Effector memory CD4-positive, alpha-beta T cell (primary cell): ENCODE results near the gene WDR55.
A peak's percentile ranks its signal among the peaks of the same experiment; 100 is the strongest.

Experiments used
- DNase-seq, 3 donors: peaks; one replicate each; pipeline ENCODE4 v3.0.0-alpha.2; 2020
- H3K27ac ChIP-seq: 2 replicates; pipeline ENCODE4 v1.7.0; 2013; ENCODE audit warnings: mild to moderate bottlenecking, low read length, moderate library complexity; ENCODE audit not compliant: insufficient read depth, poor library complexity, severe bottlenecking
- H3K27me3 ChIP-seq: replicated peaks from 2 replicates; pipeline ENCODE4 v1.7.0; 2013; ENCODE audit warnings: mild to moderate bottlenecking, low read length; ENCODE audit not compliant: insufficient read depth, control insufficient read depth, poor library complexity, severe bottlenecking
- H3K36me3 ChIP-seq: 2 replicates; pipeline ENCODE4 v1.7.0; 2013; ENCODE audit warnings: mild to moderate bottlenecking, low read length, moderate library complexity; ENCODE audit not compliant: control insufficient read depth, insufficient read depth
- H3K4me1 ChIP-seq: 2 replicates; pipeline ENCODE4 v1.7.0; 2013; ENCODE audit warnings: low read length, mild to moderate bottlenecking; ENCODE audit not compliant: control insufficient read depth, insufficient read depth, poor library complexity, severe bottlenecking
- H3K4me3 ChIP-seq: 2 replicates; pipeline ENCODE4 v1.7.0; 2013; ENCODE audit warnings: low read length, low read depth, mild to moderate bottlenecking; ENCODE audit not compliant: insufficient read depth, poor library complexity, severe bottlenecking
- H3K9me3 ChIP-seq: 2 replicates; pipeline ENCODE4 v1.7.0; 2013; ENCODE audit warnings: mild to moderate bottlenecking, low read length, moderate library complexity; ENCODE audit not compliant: control insufficient read depth

Gene WDR55

DNA sequence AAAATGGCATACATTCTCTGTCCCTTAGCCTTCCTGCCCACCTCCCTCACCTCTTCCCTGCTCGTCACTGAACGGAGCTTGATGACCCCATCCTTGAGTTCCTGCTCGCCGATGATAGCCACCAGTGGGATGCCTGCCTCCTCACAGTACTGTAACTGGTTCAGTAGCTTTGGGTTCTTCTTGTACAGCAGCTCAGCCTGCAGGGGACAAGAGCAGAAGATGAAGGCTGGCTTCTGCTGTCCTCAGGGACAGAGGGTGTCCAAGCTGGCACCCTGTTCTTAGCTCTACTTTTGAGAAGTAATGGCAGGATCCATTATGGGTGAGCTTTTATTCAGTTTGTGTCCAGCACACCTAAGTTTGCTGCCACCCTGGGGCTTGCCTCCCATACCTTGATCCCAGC, 9.9 kb downstream of the WDR55 start:
- Histone ChIP-seq H3K27ac (no peak overlapping the region), H3K27me3 (no peaks in the 10 kb centered on the region), H3K4me1 (no peaks in the 10 kb centered on the region), H3K4me3 (no peak overlapping the region), H3K9me3 (no peaks in the 10 kb centered on the region), H3K36me3 (peaks cover 76% of the 10 kb centered on the region)
- DNase-seq: no peak

DNA sequence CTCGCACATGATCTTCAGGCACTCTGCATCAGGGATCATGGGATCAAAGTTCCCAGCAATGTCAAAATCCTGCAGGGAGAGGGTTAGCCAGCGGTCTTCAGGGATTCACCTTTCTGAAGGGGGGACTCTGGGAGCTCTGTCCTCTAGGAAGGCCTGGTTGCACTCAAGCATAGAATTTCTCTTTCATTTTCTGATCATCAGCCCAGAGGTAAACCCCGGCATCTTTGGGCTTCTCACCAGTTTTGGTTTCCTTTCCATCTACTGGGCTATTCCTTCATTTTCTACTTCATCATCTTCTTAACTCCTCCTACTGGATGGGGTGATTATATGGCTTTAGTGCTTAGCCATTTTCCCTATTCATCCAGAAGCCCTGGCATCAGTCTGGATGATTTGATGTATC, 13.2 kb downstream of the WDR55 start:
- H3K36me3 ChIP-seq: peaks cover 78% of the 10 kb centered on the region
- H3K27me3 ChIP-seq: no peaks in the 10 kb centered on the region
- H3K27ac ChIP-seq: no peak overlapping the region
- no peaks in the 10 kb centered on the region for H3K9me3 ChIP-seq
- DNase-seq: no peak
- H3K4me1 ChIP-seq: no peaks in the 10 kb centered on the region
- no peak overlapping the region for H3K4me3 ChIP-seq

DNA sequence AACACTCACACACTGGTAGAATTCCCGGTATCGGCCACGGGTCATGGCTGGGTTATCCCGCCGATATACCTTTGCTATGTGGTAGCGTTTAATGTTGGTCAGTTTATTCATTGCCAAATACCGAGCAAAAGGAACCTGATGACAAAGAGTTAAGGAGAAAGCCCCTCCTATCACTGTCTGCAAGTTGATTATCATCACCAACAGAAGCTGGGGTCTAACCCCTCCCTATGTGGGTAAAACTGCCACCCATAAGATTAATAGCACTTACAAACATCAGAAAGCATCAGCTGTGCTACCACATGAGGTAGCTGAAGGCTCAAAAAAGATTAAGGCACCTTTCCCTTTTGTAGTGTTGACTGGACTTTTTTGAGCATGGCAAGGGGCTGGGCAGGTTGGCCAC, 14.3 kb downstream of the WDR55 start:
- Histone ChIP-seq H3K9me3 (no peaks in the 10 kb centered on the region), H3K27me3 (no peaks in the 10 kb centered on the region), H3K4me1 (no peaks in the 10 kb centered on the region), H3K36me3 (peaks cover 69% of the 10 kb centered on the region), H3K27ac (no peak overlapping the region), H3K4me3 (no peak overlapping the region)
- DNase-seq: no peak

DNA sequence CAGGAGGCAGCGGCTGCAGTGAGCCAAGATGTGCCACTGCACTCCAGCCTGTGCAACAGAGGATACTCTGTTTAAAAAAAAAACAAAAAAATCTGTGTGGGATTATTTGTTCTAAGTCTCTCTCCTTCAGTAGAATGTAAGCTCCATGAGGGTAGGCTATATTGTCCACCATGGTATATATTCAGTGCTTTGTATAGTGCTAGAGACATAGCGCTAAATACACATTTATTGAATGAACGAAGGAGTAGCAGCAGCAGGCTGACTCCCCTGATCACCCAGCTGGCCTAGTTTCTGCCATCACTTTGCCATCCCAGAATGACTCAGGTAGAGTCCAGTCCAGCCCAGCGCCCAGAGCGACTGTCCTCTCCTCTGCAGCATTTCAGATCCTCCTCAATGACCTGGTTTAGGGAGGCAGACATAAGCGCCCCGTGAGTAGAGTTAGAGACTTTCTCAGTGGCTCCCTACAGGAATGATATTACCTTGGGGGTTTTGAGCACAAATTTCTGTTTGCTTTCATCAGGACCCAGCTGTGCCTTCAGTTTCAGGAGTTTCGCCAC, 25.8 kb downstream of the WDR55 start:
- H3K27ac ChIP-seq: peak overlapping the region; percentile 72
- H3K4me1 ChIP-seq: peaks cover 6% of the 10 kb centered on the region
- H3K4me3 ChIP-seq: peak overlapping the region; percentile 64
- peaks cover 17% of the 10 kb centered on the region for H3K36me3 ChIP-seq
- H3K9me3 ChIP-seq: no peaks in the 10 kb centered on the region
- DNase-seq: no peak
- no peaks in the 10 kb centered on the region for H3K27me3 ChIP-seq

DNA sequence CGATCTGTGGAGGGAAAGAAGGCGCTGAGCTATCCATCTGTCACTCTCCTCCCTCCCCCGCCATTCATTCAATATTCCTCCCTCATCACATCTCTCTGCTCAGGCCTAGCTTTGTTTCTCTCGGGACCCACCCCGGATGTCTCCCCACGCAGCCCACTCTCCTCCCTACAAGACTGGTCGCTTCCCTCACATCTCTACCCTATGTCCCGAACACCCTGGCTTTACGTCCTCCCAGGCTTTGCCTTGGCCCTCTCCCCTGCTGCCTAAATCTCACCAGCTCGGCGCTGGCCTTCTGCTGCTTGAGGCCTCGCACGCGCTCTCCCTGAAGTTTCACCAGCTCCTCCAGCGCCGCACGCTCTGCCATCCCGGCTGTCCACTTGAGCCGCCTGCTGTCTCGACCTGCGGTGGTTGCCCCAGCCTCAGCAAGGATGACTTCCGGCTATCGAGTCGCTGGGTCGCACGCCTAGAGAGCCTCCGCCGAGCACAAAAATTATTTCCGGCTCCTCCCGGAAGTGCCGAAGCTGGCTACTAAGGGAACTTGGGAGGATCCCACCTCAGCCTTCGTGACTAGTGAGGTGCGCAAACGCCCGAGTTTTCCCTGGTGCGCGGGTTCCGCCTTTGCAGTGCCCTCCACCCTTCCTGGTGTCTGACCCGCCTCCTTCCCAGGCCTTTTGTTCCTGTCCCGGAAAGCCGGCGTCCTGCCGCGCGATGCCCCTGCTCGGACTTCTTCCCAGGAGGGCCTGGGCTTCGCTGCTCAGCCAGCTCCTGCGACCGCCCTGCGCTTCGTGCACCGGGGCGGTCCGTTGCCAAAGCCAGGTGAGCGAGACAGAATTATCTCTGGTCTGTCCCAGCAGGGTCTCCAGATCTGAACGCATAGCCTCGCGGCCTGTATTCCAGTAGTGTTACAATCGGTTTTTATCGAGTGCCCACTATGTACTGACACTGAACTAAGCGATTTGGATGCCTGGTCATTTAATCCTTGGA, 26.5 kb downstream of the WDR55 start, which contains the start of the genes HARS1 and HARS2:
Gene HARS1, minus strand, starts transcription at position 430 of the 984 bp plus-strand sequence. Its CDS starts 66 bp downstream, at position 364.
Gene HARS2, plus strand, starts transcription at position 515 of the 984 bp plus-strand sequence. Its CDS starts 194 bp downstream, at position 709.
- DNase-seq: peak; percentile 69 to 80 (median 76)
- peak within 1 kb of the TSS; percentile 64 for H3K4me3 ChIP-seq
- peaks cover 25% of the 10 kb centered on the region for H3K36me3 ChIP-seq
- peak within 1 kb of the TSS; percentile 72 for H3K27ac ChIP-seq
- no peaks in the 10 kb centered on the region for H3K9me3 ChIP-seq
- H3K4me1 ChIP-seq: peaks cover 6% of the 10 kb centered on the region
- H3K27me3 ChIP-seq: no peaks in the 10 kb centered on the region

DNA sequence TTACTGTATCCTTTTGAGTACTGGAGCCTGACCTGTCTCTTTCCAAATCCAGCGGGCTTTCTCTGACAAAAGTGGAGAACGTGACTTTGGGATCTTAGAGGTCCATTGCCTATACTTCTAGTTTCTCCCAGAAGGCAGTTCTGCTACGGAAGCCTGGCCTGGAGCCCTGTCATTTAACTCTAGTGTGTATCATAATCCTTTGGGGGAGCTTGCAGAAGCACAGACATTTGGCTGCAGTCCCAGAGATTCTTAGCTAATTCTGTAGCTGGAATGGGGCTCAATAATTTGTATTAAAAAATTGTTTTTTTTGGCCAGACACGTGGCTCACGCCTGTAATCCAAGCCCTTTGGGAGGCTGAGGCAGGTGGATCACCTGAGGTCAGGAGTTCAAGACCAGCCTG, 29.6 kb downstream of the WDR55 start:
- Histone ChIP-seq H3K4me1 (peaks cover 6% of the 10 kb centered on the region), H3K9me3 (no peaks in the 10 kb centered on the region), H3K27me3 (no peaks in the 10 kb centered on the region), H3K4me3 (no peak overlapping the region), H3K27ac (no peak overlapping the region), H3K36me3 (peaks cover 54% of the 10 kb centered on the region)
- no peak for DNase-seq

DNA sequence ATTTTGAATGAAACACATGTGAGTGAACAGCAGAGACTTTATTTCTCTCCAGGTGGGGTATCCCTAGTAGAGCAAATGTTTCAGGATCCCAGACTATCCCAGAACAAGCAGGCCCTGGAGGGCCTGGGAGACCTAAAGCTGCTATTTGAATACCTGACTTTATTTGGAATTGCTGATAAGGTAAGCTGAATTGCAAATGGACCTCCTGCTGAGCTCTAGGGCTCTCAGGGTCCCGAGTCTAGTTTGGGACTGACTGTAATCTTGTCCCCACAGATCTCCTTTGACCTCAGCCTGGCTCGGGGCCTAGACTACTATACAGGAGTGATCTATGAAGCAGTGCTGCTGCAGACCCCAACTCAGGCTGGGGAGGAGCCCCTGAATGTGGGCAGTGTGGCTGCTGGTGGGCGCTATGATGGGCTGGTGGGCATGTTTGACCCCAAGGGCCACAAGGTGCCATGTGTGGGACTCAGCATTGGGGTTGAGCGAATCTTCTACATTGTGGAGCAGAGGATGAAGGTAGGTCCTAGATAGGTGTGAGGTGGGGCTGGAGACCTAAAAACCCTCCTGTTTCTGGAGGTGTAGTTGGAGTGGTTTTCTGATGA, 32.3 kb downstream of the WDR55 start:
- Histone ChIP-seq H3K4me1 (peaks cover 9% of the 10 kb centered on the region), H3K4me3 (no peak overlapping the region), H3K27me3 (no peaks in the 10 kb centered on the region), H3K36me3 (peaks cover 59% of the 10 kb centered on the region), H3K27ac (no peak overlapping the region), H3K9me3 (no peaks in the 10 kb centered on the region)
- no peak for DNase-seq

DNA sequence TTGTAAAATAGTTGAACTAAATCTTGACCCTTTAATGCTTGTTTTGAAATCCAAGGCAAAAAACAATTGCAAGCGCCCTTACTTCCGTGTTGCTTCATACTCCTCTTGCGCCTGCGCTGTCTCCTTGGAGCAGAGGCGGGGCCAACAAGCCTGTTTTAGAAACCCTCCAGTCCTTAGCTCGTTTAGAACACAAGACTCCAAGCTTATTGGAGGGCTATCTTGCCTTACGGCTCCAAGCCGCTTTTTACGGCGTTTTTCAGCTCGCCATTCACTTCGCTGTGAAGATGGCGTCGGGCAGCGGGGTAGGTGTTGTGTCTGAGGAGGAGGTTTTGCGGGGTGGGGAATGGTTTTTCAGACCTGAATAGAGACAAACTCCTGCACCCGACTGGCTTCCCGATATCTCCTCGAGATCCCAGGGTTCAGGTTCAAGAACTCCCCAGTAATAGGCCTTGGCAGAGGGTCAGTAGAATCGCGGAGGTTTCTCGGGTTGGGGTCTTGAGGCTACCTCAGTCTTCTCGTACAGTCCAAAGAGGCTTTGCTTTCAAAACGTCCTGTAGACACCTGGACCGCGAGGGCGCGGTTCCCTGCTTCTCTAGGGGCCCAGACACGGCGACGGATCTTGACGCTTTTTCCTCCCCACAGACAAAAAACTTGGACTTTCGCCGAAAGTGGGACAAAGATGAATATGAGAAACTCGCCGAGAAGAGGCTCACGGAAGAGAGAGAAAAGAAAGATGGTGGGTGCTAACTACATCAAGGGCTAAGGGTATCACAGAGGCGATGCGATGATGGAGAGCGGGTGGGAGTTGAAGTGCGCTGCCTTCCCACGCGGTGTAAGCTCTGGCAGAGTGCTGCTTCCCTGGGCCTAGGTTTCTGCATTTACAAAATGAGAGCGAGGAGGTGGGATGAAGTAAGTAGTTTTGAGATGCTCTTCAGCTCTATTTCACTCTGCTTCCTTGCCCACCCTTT, 35.8 kb downstream of the WDR55 start, which contains the start of gene ZMAT2:
Gene ZMAT2, plus strand, starts transcription at position 271 of the 968 bp plus-strand sequence. Its CDS starts 14 bp downstream, at position 285.
- H3K4me1 ChIP-seq: peaks cover 3% of the 10 kb centered on the region
- H3K27me3 ChIP-seq: no peaks in the 10 kb centered on the region
- no peaks in the 10 kb centered on the region for H3K9me3 ChIP-seq
- H3K27ac ChIP-seq: peak within 1 kb of the TSS; percentile 82
- H3K4me3 ChIP-seq: peak within 1 kb of the TSS; percentile 88
- H3K36me3 ChIP-seq: peaks cover 76% of the 10 kb centered on the region
- DNase-seq: peak; percentile 87 to 92 (median 91)

DNA sequence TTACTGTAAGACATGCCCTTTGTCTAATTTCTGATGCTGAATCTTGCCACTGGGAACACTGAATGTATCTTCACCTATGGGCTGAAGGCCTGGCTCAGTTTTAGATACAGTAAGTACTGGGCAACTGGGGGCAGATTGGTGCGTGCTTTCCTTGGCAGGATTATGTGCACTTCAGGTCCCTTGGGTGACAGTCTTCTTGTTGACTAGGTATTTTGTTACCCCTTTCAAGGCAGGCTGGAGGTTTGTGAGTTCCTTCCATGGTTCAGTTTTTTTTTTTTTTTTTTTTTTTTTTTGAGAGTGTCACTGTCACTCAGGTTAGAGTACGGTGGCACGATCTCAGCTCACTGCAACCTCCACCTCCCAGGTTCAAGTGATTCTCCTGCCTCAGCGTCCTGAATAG, 43.1 kb downstream of the WDR55 start:
- H3K27ac ChIP-seq: no peak overlapping the region
- H3K9me3 ChIP-seq: no peaks in the 10 kb centered on the region
- H3K4me1 ChIP-seq: no peaks in the 10 kb centered on the region
- no peak overlapping the region for H3K4me3 ChIP-seq
- no peak for DNase-seq
- no peaks in the 10 kb centered on the region for H3K27me3 ChIP-seq
- peaks cover 38% of the 10 kb centered on the region for H3K36me3 ChIP-seq
